RPMI7951 (cell line): ENCODE measurements around the gene ZCCHC8. TPM values are rescaled to one million over a fixed set of nuclear protein-coding genes. Genes with fewer than 3 reads are reported as not detected.
"Not testable (repeated sequence)": the region's sequence is repeated elsewhere in the genome, so short reads cannot be mapped to it uniquely, and the experiment has no call there.

Experiments used
- DNase-seq: peaks from one replicate; pipeline ENCODE4 v3.0.0-alpha.2; 2012; ENCODE audit warnings: low read depth
- total RNA-seq: library from RNA; depleted of rRNA; stranded (reverse); fragments of >200 nt; shearing (Covaris generic); gene quantifications from 2 replicates; pipeline ENCODE4 v1.2.3, GENCODE V29; 2014

ZCCHC8 gene
- total RNA-seq, 1 experiment from 2014 or later, result 16.6 TPM

DNA sequence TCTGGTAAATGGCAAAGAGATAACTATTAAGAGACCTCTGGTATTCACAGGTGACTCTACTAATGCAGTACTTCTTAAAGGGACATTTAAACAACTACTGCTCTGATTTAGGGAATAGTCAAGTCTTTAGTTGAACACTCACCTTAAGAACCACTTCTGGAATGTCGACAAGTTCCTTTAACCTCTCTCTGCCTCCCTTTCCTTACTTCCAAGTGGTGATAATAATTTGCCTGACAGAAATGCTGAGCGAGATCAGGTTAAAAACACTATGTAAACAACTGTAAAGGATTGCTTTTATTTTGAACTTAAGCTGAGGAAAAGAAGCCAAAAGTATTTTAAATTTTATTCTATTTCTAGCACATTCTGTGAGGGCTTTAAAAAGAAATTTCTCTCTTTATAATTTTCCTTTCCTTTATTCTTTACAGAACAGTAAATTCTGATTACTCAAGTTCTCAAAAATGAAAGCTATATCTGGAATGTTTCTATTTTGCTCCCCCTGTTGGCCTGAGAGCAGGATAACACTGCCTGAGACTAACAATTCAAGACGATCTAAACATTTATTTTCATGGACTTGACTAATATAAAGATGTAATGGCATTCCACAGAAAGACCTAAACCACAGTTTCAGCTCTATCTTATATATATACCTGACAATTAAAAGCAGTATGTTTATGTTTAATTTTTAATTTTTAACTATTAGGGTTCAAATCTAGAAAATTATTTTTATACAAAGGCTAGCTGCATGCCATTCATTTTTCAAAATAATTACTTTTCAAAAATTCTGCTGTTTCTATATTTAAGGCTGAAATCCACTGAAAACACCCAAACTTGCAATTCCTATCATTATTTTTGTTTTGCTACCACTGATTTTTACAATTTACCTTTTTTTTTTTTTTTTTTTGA lies 29.2 kb downstream of the ZCCHC8 start:
- peak; percentile 57 for DNase-seq

DNA sequence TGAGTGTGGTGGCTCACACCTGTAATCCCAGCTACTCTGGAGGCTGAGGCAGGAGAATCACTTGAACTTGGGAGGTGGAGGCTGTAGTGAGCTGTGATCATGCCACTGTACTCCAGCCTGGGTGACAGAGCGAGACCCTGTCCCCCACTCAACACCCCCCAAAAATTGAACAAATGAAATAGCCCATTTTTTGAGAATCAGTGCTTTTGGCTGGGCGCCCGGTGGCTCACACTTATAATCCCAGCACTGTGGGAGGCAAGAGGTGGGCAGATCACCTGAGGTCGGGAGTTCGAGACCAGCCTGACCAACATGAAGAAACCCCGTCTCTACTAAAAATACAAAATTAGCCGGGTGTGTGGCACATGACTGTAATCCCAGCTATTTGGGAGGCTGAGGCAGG lies 30.2 kb downstream of the ZCCHC8 start:
- not testable (repeated sequence) for DNase-seq

DNA sequence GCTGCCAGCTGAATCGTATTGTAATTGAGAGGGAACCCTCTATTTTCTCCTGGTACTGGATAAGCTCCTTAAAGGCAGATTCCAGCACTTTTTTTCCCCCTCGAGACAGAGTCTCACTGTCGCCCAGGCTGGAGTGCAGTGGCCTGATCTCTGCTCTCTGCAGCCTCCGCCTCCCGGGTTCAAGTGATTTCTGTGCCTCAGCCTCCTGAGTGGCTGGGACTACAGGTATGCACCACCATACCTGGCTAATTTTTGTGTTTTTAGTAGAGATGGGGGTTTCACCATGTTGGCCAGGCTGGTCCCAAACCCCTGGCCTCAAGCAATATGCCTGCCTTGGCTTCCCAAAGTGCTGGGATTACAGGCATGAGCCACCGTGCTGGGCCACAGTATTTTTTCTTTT lies 30.9 kb downstream of the ZCCHC8 start:
- DNase-seq, result not testable (repeated sequence)

DNA sequence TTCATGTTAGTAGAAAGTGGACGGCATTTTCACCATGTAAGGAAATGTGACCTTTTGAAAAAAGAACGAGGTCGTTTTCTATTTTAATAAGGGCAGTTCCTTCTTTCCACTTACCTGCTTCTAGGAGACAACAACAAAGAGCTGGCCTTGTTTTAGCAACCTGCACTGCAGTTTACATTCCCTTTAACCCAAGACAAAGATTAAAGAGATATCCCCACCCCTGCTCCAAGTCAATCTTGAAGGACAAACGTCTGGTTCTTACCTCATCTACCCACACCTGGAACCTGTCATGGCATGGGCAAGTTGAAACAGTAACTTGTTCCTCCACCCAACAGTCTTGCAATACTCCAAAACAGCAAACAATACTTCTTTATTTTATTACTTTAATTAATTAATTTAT lies 32.7 kb downstream of the ZCCHC8 start:
- no peak for DNase-seq

DNA sequence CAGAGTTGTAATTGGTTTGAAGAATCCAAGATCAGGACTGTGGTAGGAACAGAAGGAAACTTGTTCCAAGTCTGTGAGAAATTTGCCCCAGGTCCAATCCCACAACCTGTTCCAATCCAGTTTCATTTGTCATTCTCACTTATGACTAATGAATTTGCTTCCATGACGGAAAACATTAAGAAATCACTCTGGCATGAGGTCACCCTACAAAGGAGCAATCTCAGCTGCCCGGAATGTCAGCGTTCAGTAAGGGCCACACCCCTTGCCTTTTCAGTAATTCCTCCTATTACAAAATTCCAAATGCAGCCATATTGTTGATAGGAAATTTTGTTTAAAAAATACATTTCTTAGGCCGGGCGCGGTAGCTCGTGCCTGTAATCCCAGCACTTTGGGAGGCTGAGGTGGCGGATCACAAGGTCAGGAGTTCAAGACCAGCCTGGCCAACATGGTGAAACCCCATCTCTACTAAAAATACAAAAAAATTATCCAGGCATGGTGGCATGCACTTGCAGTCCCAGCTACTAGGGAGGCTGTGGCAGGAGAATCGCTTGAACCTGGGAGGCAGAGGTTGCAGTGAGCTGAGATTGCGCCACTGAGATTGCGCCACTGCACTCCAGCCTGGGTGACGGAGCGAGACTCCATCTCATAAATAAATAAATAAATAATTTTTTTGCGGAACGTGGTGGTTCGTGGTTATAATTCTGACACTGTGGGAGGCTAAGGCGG lies 36.3 kb downstream of the ZCCHC8 start:
- DNase-seq, result peak; percentile 91

DNA sequence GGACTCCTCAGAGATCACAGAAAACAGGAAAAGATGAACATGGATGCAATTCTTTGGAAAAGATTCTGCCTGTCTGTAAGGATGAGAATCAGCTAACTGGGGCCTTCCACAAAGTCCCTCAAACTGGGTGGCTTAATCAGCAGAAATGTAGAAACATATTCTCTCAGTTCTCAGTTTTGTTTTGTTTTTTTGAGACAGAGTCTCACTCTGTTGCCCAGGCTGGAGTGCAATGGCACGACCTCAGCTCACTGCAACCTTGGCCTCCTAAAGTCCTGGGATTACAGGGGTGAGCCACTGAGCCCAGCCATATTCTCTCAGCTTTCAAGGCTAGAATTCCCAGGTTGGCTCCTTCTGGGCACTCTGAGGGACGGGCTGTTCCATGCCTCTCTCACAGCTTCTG lies 40.1 kb downstream of the ZCCHC8 start:
- no peak for DNase-seq

DNA sequence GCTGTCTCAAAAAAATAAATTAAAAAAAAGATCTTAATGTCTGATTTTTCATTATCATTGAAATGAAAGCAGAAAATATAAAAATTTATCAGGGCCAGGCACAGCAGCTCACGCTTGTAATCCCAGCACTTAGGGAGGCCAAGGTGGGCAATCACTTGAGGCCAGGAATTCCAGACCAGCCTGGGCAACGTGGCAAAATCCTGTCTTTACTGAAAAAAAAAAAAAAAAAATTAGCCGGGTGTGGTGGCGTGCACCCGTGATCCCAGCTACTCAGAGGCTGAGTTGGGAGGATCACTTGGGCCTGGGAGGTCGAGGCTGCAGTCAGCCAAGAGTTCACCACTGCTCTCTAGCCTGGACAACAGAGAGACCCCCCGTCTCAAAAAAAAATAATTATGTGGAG lies 40.7 kb downstream of the ZCCHC8 start:
- no peak for DNase-seq

DNA sequence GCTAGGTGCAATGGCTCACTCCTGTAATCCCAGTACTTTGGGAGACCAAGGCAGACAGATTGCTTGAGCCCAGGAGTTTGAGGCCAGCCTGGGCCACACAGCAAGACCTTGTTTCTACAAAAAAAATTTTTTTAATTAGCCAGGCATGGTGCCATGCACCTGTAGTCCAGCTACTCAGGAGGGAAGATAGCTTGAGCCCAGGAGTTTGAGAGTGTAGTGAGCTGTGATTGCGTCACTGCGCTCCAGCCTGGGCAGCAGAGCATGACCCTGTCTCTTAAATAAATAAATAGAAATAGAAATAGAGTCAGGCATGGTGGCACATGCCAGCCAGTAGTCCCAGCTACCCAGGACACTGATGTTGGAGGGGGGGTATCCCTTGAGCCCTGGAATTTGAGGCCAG lies 41.5 kb downstream of the ZCCHC8 start:
- no peak for DNase-seq

DNA sequence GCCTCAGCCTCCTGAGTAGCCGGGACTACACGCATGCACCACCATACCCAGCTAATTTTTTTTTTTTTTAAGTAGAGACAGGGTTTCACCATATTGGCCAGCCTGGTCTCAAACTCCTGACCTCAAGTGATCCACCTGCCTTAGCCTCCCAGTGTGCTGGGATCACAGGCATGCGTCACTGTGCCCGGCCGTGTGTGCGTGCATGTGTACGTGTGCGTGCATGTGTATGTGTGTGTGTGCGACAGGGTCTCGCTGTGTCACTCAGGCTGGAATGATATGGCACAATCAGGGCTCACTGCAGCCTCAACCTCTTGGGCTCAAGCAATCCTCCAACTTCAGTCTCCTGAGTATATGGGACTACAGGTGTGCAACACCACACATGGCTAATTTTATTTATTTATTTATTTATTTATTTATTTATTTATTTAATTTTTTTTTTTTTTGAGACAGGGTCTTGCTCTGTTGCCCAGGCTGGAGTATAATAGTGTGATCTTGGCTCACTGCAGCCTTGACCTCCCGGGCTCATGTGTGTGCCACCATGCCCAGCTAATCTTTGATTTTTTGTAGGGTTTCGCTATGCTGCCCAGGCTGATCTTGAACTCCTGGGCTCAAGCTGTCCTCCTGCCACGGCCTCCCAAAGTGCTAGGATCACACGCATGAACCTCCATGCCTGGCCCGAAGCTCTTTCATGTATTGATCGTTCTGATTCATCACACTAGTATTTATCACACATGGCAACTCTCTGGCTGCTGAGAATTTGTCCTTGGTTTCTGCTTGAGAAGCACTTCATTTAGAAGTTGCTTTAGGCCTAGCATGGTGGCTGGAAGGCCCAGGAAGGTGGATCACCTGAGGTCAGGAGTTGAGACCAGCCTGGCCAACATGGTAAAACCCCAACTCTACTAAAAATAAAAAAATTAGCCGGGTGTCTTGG lies 42.4 kb downstream of the ZCCHC8 start:
- no peak for DNase-seq

DNA sequence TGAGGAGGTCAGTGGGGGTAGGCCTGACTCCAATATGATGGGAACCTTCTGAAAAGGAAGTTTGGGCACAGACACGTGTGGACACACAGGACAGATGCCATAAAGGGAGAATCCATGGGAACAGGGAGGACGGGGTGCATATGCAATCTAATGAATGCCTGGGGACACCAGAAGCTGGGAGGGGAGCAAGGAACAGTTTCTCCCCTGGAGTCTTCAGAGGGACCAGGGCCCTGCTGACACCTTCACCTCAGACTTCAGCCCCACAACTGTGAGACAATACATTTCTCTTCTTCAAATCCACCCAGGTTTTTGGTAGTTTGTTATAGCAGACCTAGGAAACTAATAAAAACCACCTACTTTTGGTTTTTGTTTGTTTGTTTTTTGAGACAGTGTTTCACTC lies 43.1 kb downstream of the ZCCHC8 start:
- DNase-seq, result no peak

DNA sequence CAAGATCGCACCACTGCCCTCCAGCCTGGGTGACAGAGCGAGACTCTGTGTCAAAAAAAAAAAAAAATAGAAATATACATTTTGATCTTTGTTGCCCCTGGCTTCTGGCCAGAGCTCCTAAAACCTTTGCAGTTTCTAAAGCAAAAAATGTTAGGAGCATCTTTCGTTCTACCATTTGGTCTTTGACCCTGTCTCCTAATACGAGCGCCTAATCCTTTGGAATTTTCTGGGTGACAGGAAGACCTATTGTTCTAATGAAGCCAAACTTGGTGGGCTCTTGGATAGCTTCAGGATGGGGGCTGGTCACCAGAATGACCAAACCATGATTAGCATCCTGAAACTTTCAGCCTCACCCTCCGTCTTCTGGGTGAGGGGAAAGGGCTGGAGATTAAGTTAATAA lies 46.0 kb downstream of the ZCCHC8 start:
- DNase-seq, result no peak

DNA sequence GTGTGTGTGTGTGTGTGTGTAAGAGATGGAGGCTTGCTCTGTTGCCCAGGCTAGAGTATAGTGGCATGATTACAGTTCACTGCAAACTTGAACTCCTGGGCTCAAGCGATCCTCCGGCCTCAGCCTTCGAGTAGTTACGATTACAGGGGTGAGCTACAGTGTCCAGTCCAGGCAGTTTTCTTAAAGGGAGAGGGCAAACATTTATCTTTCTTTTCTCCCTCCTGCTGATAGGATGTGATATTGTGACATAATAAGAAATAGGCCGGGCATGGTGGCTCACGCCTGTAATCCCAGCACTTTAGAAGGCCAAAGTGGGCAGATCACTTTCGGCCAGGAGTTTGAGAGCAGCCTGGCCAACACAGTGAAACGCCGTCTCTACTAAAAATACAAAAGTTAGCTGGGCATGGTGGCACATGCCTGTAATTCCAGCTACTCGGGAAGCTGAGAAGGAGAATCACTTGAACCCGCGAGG lies 46.4 kb downstream of the ZCCHC8 start:
- DNase-seq, result no peak

DNA sequence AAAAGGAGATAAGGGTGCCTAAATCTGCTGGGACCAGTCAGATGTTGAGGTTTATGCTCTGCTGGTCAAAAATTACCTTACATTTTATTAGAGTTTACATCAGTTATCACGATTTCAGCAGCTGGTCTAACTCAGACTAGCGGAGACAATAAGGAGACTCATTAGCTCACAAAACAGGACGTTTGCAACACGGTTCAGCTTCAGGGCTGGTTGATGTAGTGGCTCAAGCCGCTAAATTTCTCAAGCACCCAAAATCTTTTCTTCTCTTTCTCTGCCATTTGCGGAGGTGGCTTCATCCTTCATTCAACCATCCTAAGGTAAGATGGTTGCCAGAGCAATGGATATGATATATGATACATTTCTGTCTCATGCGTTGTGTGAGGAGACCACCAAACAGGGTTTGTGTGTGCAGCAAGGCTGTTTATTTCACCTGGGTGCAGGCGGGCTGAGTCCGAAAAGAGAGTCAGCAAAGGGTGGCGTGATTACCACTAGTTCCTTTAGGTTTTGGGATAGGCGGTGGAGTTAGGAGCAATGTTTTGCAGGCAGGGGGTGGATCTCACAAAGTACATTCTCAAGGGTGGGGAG lies 47.9 kb downstream of the ZCCHC8 start:
- no peak for DNase-seq

DNA sequence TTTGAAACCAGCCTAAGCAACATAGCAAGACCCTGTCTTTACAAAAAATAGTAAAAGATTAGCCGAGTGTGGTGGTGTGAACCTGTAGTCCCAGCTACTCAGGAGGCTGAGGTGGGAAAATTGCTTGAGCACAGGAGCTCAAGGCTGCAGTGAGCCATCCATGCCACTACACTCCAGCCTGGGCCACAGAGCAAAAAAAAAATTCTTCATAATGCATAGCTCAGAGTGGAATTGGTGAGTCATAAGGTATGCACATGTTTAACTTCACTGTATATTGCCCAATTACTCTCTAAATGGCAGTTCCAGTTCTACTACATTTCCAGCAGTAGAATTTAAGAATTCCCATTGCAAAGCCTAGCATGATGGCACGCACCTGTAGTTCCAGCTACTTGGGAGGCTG lies 51.4 kb downstream of the ZCCHC8 start:
- DNase-seq, result peak; percentile 76

DNA sequence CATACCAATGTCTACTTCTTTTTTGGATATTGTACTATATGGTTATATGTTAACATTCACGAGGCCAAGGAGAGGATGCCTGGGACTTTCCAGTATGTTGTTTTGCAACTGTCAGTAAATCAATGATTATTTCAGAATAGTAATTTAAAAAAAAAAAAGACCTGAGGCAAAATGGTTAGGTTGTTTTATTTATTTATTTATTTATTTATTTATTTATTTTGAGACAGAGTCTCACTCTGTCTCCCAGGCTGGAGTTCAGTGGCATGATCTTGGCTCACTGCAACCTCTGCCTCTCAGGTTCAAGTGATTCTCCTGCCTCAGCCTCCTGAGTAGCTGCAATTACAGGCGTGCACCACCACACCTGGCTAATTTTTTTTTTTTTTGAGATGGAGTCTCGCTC lies 52.9 kb downstream of the ZCCHC8 start:
- DNase-seq, result not testable (repeated sequence)

DNA sequence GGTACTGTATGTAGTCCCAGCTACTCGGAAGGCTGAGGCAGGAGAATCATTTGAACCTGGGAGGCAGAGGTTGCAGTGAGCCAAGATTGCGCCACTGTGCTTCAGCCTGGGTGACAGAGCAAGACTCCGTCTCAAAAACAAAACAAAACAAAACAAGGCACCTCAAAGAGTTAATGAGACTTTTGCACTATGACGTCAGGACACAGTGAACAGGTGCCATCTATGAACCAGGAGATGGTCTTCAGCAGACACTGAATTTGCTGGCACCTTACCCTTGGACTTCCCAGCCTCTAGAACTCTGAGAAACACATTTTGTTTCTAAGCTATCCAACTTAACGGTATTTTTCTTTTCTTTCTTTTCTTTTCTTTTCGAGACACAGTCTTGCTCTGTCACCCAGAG lies 54.3 kb downstream of the ZCCHC8 start:
- not testable (repeated sequence) for DNase-seq

DNA sequence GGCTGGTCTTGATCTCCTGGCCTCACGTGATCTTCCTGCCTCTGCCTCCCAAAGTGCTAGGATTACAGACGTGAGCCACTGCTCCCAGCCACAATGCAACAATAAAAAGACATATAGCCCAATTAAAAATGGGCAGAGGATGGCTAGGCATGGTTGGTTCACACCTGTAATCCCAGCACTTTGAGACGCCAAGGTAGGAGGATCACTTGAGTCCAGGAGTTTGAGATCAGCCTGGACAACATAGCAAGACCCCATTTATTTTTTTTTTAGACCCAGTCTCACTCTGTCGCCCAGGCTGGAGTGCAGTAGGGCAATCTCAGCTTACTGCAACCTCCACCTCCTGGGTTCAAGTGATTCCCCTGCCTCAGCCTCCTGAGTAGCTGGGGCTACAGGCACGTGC lies 56.7 kb downstream of the ZCCHC8 start:
- DNase-seq, result not testable (repeated sequence)

DNA sequence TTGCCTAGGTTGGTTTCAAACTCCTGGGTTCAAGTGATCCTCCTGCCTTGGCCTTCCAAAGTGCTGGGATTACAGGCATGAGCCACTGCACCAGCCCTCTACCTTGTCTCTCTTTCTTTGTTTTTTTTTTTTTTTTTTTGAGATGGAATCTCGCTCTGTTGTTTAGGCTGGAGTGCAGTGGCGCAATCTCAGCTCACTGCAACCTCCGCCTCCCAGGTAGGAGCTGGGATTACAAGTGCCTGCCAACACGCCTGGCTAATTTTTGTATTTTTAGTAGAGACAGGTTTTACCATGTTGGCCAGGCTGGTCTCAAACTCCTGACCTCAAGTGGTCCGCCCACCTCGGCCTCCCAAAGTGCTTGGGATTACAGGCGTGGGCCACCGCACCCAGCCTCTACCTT lies 61.9 kb downstream of the ZCCHC8 start:
- not testable (repeated sequence) for DNase-seq

DNA sequence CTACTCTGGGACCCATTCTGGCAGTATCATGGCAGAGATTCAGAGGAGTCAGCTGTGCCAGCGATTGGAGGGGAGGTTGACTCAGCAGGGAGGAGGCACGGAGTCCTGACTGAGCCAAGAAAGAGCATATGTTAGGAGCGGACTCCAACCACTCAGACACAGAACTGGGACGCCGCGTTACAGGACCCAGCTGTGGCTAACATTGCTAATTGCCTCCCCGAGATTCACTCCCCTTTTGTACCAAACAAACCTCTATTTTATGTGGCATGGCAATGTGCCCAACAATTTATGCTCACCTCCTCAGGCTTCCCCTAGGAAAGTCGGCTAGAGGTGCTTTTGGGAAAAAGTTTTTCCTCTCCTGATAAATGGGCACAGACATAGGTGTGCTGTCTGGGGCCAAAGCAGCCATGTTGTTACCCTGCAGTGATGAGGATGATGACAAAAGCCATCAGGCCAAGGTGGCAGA lies 63.0 kb downstream of the ZCCHC8 start:
- DNase-seq, result peak; percentile 85

DNA sequence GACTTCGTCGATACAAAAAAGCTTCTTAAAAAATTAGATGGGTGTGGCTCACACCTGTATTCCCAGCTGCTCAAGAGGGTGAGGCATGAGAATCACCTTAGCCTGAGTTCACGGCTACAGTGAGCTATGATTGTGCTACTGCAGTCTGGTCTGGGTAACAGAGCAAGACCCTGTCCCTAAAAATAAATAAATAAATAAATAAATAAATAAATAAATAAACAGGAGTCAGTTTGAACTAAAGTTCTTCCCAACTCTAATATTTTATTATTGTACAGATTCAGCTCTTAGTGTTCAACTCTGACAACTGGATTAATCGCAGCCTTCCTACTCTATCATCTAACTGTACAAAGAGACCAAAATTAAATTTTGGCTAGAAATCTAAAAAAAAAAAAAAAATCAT lies 65.5 kb downstream of the ZCCHC8 start:
- no peak for DNase-seq

DNA sequence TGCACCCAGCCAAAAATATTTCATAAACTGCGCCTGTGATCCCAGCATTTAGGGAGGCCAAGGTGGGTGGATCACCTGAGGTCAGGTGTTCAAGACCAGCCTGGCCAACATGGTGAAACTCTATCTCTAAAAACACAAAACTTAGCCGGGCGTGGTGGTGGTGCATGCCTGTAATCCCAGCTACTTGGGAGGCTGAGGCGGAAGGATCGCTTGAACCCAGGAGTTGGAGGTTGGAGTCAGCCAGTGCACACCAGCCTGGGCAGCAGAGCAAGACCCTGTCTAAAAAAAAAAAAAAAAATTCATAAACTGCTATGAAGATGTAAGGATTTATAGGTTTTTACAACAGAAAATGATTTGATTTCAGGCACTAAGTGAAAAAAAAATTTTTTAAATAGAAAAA lies 71.7 kb downstream of the ZCCHC8 start:
- not testable (repeated sequence) for DNase-seq
